Measurements from ENCODE around the gene CTBP2. TPM values are rescaled to one million over a fixed set of nuclear protein-coding genes. Genes with fewer than 3 reads are reported as not detected.

Gene CTBP2
- total and polyA plus RNA-seq, 2 donors, result 45.3 to 49.8 TPM

GRCh38 chr10:125114761-125115391, 45.5 kb downstream of the CTBP2 start:
- WGBS, result 87% methylated on average over 16 of the region's 16 CpGs
- no peak overlapping the region for H3K27ac ChIP-seq (ENCODE audit: low read depth)
- H3K4me3 ChIP-seq (ENCODE audit: low read depth, low read length), result no peak overlapping the region

GRCh38 chr10:125113691-125114371, 46.5 kb downstream of the CTBP2 start:
- H3K36me3 ChIP-seq (ENCODE audit: insufficient read depth), result no peaks in the 10 kb centered on the region
- H3K4me3 ChIP-seq (ENCODE audit: low read depth, low read length), result no peak overlapping the region
- DNase-seq (ENCODE audit: extremely low spot score), result no peak
- WGBS, result 34% methylated on average over 20 of the region's 20 CpGs
- no peak overlapping the region for H3K27ac ChIP-seq (ENCODE audit: low read depth)
- no peaks in the 10 kb centered on the region for H3K4me1 ChIP-seq (ENCODE audit: insufficient read depth)

More at GRCh38 chr10:125114761-125115391, 45.5 kb downstream of the CTBP2 start:
- H3K36me3 ChIP-seq (ENCODE audit: insufficient read depth), result no peaks in the 10 kb centered on the region
- no peak for DNase-seq (ENCODE audit: extremely low spot score)
- H3K4me1 ChIP-seq (ENCODE audit: insufficient read depth), result no peaks in the 10 kb centered on the region

GRCh38 chr10:125112697-125113494, 47.5 kb downstream of the CTBP2 start:
- Histone ChIP-seq H3K36me3 (ENCODE audit: insufficient read depth) (no peaks in the 10 kb centered on the region), H3K4me1 (ENCODE audit: insufficient read depth) (no peaks in the 10 kb centered on the region), H3K27ac (ENCODE audit: low read depth) (no peak overlapping the region), H3K4me3 (ENCODE audit: low read depth, low read length) (no peak overlapping the region)
- WGBS, result 91% methylated on average over 2 of the region's 2 CpGs
- no peak for DNase-seq (ENCODE audit: extremely low spot score)

- peaks cover 3% of the 10 kb centered on the region for H3K36me3 ChIP-seq (ENCODE audit: insufficient read depth)
- 81% methylated on average over 5 of the region's 5 CpGs for WGBS
These were observed 49.1 kb downstream of the CTBP2 start for GRCh38 chr10:125111118-125111727.

GRCh38 chr10:125107965-125108580, 52.3 kb downstream of the CTBP2 start:
- Histone ChIP-seq H3K4me1 (ENCODE audit: insufficient read depth) (no peaks in the 10 kb centered on the region), H3K36me3 (ENCODE audit: insufficient read depth) (peaks cover 3% of the 10 kb centered on the region), H3K4me3 (ENCODE audit: low read depth, low read length) (no peak overlapping the region), H3K27ac (ENCODE audit: low read depth) (no peak overlapping the region)
- DNase-seq (ENCODE audit: extremely low spot score), result no peak
- WGBS, result 97% methylated on average over 10 of the region's 10 CpGs

More at GRCh38 chr10:125111118-125111727, 49.1 kb downstream of the CTBP2 start:
- Histone ChIP-seq H3K4me1 (ENCODE audit: insufficient read depth) (no peaks in the 10 kb centered on the region), H3K27ac (ENCODE audit: low read depth) (no peak overlapping the region), H3K4me3 (ENCODE audit: low read depth, low read length) (no peak overlapping the region)
- no peak for DNase-seq (ENCODE audit: extremely low spot score)

- Histone ChIP-seq H3K27ac (ENCODE audit: low read depth) (no peak overlapping the region), H3K4me1 (ENCODE audit: insufficient read depth) (no peaks in the 10 kb centered on the region)
- DNase-seq (ENCODE audit: extremely low spot score), result no peak
These were observed 53.0 kb downstream of the CTBP2 start for GRCh38 chr10:125107166-125107949.

GRCh38 chr10:125106586-125106985, 53.8 kb downstream of the CTBP2 start:
- WGBS, result 93% methylated on average over 9 of the region's 9 CpGs
- Histone ChIP-seq H3K4me3 (ENCODE audit: low read depth, low read length) (no peak overlapping the region), H3K36me3 (ENCODE audit: insufficient read depth) (peaks cover 3% of the 10 kb centered on the region), H3K27ac (ENCODE audit: low read depth) (no peak overlapping the region), H3K4me1 (ENCODE audit: insufficient read depth) (no peaks in the 10 kb centered on the region)
- DNase-seq (ENCODE audit: extremely low spot score), result no peak

More at GRCh38 chr10:125107166-125107949, 53.0 kb downstream of the CTBP2 start:
- Histone ChIP-seq H3K4me3 (ENCODE audit: low read depth, low read length) (no peak overlapping the region), H3K36me3 (ENCODE audit: insufficient read depth) (peaks cover 3% of the 10 kb centered on the region)
- WGBS, result 89% methylated on average over 10 of the region's 10 CpGs

GRCh38 chr10:125105706-125106255, 54.6 kb downstream of the CTBP2 start:
- Histone ChIP-seq H3K4me3 (ENCODE audit: low read depth, low read length) (no peak overlapping the region), H3K4me1 (ENCODE audit: insufficient read depth) (no peaks in the 10 kb centered on the region), H3K36me3 (ENCODE audit: insufficient read depth) (peaks cover 3% of the 10 kb centered on the region), H3K27ac (ENCODE audit: low read depth) (no peak overlapping the region)
- no peak for DNase-seq (ENCODE audit: extremely low spot score)
- 90% methylated on average over 9 of the region's 9 CpGs for WGBS

GRCh38 chr10:125105155-125105554, 55.2 kb downstream of the CTBP2 start:
- peaks cover 3% of the 10 kb centered on the region for H3K36me3 ChIP-seq (ENCODE audit: insufficient read depth)
- no peak for DNase-seq (ENCODE audit: extremely low spot score)
- H3K4me1 ChIP-seq (ENCODE audit: insufficient read depth), result no peaks in the 10 kb centered on the region
- no peak overlapping the region for H3K4me3 ChIP-seq (ENCODE audit: low read depth, low read length)
- H3K27ac ChIP-seq (ENCODE audit: low read depth), result no peak overlapping the region

GRCh38 chr10:125104559-125104958, 55.8 kb downstream of the CTBP2 start:
- WGBS, result 80% methylated on average over 10 of the region's 10 CpGs
- peaks cover 3% of the 10 kb centered on the region for H3K36me3 ChIP-seq (ENCODE audit: insufficient read depth)
- no peaks in the 10 kb centered on the region for H3K4me1 ChIP-seq (ENCODE audit: insufficient read depth)
- DNase-seq (ENCODE audit: extremely low spot score), result no peak
- no peak overlapping the region for H3K27ac ChIP-seq (ENCODE audit: low read depth)
- no peak overlapping the region for H3K4me3 ChIP-seq (ENCODE audit: low read depth, low read length)

GRCh38 chr10:125103924-125104323, 56.4 kb downstream of the CTBP2 start:
- Histone ChIP-seq H3K4me1 (ENCODE audit: insufficient read depth) (no peaks in the 10 kb centered on the region), H3K27ac (ENCODE audit: low read depth) (no peak overlapping the region), H3K36me3 (ENCODE audit: insufficient read depth) (peaks cover 3% of the 10 kb centered on the region), H3K4me3 (ENCODE audit: low read depth, low read length) (no peak overlapping the region)
- 91% methylated on average over 17 of the region's 17 CpGs for WGBS
- DNase-seq (ENCODE audit: extremely low spot score), result no peak

- H3K4me1 ChIP-seq (ENCODE audit: insufficient read depth), result no peaks in the 10 kb centered on the region
- WGBS, result 81% methylated on average over 9 of the region's 9 CpGs
These were observed 56.9 kb downstream of the CTBP2 start for GRCh38 chr10:125103466-125103865.

More at GRCh38 chr10:125103466-125103865, 56.9 kb downstream of the CTBP2 start:
- Histone ChIP-seq H3K27ac (ENCODE audit: low read depth) (no peak overlapping the region), H3K4me3 (ENCODE audit: low read depth, low read length) (no peak overlapping the region), H3K36me3 (ENCODE audit: insufficient read depth) (peaks cover 3% of the 10 kb centered on the region)
- no peak for DNase-seq (ENCODE audit: extremely low spot score)

Measured in urinary bladder (tissue), 4 donors.